Stimulated activated CD8-positive, alpha-beta memory T cell treated with anti-CD3 and anti-CD28 coated beads, Interleukin-4, amount 100 ng/mL, for 4 hours (primary cell): ENCODE results near the gene RAI2.

Experiments
- DNase-seq, 2 donors: peaks; one replicate each; pipeline ENCODE4 v3.0.0-alpha.2; 2020; ENCODE audit warnings: low read depth in 2 of 2, low spot score in 1 of 2

Gene RAI2

GRCh38 chrX:17829566-17829965, 31.5 kb downstream of the RAI2 start:
- no peak for DNase-seq

DNA sequence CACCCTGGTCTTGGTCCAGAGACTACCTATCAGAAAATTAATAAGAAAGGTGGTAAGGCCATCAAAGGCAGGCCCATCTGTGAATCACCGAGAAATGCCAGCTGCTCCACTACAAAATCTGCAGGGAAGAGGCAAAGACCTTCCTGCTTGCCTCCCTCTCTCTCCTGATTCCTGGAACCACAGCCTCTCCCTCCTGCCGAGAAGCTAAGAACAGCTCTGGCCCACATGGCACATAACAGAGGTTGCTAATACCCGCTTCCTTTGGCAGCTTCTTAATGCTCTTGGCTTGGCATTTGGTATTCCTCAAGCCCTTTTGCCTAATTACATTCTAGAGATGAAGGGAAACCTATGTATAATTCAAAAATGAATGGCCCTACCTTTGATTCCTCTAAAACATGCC, 32.9 kb downstream of the RAI2 start:
- no peak for DNase-seq

DNA sequence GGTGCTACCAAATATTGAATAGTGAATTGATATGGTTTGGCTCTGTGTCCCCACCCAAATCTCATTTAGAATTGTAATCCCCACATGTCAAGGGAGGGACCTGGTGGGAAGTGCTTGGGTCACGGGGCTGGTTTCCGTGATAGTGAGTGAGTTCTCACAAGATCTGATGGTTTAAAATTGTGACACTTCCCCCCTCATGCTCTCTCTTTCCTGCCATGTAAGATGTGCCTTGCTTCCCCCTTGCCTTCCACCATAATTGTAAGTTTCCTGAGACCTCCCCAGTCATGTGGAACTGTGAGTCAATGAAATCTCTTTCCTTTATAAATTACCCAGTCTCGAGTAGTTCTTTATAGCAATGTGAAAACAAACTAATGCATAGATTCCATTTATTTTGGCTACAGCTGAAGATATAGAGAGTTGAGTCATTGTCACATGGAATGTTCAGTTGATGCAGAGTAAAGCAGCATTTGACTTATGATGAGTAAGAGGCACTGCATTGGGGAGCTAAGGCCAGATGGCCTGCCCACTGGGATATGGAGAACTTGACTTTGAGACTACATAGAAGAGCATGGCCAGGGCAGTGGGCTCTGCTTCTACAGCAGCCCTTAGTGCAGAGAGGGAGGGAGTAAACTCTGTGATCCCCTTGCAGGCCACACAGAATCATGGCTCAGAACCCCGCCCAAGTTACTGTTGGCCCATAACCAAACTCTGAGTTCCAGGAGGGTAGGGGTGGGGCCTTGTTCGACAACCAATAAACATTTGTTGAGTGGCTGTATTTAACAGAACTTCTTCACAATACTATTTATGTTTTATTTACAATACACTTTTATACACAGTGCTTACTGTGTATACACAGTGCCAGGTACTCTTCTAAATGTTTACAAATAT, 34.2 kb downstream of the RAI2 start:
- DNase-seq, result no peak

GRCh38 chrX:17824980-17825379, 36.1 kb downstream of the RAI2 start:
- DNase-seq, result no peak

DNA sequence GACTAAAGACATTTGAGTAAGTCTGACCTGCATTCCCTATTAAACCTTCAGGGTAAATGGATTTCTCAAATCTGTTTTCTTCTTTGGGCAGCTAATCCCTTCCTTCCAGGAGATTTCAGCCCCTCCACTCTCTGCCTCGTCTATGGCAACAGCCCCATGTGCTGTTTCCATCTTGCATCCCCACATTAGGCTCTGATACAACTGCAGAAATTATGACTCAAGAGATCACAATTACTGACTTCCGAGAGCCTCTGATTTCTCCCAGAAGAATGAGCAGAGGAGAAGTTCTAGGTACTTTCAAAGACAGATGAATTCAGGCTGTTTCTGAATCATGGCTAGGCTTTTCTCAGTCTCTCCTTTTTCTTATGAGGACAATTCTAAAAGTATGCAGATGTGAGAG, 38.7 kb downstream of the RAI2 start:
- DNase-seq, result no peak

DNA sequence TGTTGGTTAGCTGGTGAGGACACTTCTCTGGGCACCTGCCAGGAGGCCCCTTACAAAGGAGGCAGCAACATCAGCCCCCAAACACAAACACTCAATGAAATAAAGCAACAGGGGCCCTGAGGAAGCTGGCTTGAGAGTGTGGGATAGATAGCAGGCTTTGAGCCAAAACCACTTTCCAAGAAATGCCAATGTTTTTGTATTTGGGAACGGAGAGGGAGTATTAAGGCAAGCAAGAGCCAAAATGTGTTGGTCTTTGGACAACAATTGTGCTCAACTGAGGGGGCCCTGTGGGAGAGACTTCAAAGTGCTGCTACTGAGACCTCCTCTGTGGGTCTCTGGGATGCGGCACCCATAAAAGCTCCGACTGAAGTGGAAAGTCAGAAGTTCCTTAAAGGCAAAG, 41.0 kb downstream of the RAI2 start:
- DNase-seq, result no peak

DNA sequence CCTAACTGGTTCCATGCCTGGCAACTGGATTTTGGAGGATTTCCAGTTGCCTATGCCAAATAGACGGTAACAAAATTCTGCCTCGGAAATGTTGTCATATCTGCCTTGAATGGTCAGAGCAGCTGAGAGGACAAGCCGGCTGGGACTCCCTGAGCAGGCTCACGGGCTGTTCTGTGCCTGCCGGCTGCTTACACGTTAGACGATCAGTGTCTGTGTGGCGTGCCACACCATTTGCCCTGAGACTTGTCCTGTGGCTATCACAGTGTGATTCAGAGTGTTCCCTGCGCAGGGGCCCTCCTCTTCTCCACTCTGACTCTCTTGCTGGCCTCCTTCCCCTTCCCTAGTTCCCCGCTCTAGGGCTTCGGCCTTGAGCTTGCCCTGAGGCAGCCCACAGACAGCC, 42.4 kb downstream of the RAI2 start:
- no peak for DNase-seq

DNA sequence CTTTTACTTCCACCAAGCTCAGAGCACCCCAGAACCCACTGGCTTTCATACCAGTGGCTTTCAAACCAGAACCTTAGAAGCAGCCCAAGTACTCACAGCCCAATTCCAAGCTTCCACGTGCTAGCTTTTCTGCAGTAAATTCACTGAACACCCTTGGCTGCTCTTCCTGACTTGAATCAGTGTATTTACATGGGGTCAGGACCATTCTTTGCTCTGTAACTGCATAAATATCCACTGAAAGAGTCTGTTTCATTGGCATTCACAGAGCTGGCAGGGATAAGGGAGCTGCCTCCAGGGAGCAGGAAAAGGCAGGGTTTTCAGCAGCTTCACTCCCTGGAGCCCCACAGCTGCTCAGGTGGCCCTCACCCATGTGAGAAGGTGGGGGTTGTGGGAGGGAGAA, 43.8 kb downstream of the RAI2 start:
- DNase-seq, result no peak

DNA sequence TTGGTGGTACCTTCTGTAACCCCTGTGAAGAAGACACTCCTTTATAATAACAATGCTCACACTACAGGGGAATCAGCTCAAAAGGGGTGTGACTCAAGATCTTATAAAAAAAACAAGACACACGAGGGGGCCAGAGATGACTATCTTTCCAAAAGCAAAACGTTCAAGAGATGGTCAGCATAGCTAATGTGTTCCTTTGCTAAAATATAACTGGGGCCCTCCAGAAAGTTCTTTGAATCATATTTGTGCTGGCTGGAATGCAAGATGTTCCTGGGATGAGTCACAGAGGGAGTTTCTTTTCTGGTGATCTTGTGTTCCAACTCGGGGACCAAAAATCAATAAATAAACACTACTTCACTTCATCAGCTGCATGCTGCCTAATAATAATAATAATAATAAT, 46.5 kb downstream of the RAI2 start:
- DNase-seq, result no peak

DNA sequence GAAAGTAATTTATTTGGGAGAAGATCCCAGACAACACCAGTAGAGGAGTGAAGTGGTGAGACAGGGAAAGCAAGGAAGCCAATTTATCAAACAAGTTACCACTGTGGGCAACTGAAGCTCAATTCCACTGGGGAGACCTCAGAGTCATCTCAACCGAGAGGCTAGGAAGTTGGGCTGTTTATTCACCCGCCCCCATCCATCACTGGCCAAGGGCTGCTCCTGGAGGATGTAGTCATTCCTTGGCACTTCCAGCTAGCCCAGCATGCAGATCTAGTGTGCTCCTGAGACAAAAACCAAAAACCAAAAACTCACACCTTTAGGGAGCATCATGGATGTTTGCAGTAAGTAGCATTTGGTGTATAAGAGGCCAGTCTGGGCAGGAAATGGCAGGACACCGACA, 47.0 kb downstream of the RAI2 start:
- no peak for DNase-seq

DNA sequence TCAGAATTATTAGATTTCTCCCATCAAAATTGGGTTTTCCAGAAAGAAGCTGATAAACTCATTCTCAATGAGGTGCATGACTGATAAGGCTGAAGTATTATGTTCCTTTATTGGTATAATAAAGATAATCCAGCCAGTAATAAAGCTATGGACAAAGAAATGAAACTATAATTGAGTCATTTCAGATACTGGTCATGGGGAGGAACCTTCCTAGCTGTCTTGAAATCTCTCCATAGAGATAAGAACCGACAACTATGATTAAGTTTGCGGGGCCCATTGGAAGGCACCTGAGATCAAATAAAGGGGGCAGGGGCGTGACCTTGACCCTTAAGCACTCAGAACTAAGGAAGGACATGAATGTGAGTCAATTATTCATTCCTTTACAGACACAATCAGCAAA, 47.8 kb downstream of the RAI2 start:
- DNase-seq, result no peak

DNA sequence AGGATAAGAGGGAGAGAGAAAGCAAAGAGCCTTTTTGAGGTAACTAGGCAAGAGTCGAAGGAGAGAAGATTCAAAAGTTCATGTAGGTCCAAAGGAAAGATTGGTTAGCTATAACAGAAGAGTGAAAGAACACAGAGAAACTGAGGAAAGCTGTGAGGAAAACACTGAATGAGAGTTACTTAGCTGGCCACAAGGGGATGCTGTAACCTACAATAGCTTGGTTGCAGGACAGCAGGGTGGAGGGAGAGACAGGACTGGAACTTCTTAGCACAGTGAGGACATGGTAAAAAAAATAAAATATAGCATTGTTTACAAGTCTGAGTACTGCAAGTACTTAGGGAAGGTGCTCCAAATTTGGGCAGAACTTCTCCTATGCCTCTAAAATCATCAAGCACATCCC, 48.3 kb downstream of the RAI2 start:
- no peak for DNase-seq

GRCh38 chrX:17809984-17810383, 51.1 kb downstream of the RAI2 start:
- no peak for DNase-seq

GRCh38 chrX:17809273-17809672, 51.8 kb downstream of the RAI2 start:
- DNase-seq, result no peak

DNA sequence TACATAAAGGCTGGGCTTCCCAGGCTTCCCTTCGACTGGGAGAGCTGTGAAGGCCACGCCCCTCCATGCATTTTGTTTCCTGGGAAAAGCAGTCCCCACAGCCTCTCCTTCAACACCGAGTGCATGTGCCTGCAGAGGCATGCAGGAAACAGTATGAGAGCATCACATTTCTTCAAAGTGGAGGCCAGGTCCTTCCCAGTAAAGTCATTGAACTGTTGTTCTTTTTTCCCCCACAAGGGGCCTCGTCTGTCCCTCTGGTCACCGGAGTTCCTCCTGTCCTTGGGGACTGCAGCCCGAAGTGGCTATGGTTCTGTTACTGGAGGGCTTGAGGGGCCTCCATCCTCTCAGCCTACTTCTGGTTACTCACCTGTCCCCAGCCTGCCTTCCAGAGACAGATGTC, 56.0 kb downstream of the RAI2 start:
- no peak for DNase-seq

- no peak for DNase-seq
Observed at GRCh38 chrX:17803449-17803848, 57.6 kb downstream of the RAI2 start.

DNA sequence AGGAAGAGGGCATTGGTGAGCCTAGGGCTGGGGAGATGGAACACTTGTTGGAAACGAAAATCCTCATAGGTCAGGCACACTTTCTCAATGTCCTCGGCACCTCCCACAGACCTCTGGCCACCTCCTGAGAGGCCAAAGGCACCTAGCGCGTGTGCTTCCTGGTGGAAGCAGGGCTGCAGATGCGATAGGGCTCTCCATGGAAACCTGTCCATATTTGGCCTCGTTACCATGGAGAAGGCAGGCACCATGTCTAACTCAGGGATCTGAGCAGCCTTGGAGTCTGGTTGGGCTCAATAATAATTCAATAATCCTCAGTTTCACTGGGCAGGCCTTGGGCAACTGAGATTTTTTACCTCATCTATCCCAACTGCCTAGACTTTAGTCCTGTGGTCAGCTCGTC, 58.3 kb downstream of the RAI2 start:
- DNase-seq, result no peak

DNA sequence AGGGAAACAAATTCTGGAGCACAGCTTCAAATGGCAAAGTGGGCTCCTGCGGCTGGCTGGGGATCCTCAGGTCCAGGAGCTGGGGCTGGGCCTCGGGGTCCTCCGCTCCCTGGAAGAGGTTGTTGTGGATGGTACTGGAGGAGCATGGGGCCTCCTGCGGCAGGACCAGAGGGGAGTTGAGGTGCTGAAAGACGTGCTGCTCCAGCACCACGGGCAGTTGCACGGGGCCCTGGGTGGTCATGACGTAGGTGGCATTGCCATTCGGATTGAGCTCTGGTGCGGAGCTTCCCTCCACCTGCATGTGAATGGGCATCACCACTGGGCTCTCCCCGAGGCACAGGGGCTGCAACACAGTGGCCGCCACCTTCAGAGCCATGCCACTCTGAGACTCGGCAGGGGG, 59.7 kb downstream of the RAI2 start:
- no peak for DNase-seq

DNA sequence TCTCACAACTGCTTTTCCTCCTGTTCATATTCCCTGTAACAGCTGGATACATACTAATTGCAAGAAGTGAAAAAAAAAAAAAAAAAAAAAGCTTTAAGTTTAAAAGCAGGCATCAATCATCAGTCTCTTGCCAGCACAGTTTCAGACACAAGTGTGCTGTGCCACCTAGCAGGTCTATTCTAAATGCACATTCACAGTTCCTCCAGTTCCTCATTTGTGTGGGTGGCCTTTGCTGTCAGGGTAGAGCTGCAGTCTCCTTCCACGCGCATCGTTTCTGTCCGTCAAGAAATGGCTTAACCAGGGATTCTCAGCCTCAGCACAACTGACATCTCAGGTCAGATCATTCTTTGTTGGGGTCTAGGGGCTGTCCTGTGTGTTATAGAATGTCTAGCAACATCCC, 62.2 kb downstream of the RAI2 start:
- DNase-seq, result no peak

DNA sequence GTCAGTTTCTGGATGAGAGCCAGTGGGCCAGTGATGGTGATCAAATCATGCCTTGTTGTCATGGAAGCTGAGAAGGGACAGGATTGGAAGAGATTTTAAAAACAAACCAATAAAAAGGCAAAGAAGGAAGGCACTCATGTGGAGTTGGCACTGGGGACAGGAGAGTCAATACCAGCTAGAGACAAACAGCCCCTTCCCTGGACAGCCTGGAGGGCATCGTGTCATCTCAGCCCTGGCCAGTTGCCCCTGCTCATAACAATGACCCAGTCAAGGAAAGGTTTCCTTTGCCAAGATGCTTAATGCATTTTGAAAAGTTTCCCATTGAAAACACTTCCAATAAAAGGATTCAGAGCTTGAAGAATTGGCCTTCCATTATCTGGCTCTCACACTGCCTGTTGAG, 68.3 kb downstream of the RAI2 start:
- no peak for DNase-seq

DNA sequence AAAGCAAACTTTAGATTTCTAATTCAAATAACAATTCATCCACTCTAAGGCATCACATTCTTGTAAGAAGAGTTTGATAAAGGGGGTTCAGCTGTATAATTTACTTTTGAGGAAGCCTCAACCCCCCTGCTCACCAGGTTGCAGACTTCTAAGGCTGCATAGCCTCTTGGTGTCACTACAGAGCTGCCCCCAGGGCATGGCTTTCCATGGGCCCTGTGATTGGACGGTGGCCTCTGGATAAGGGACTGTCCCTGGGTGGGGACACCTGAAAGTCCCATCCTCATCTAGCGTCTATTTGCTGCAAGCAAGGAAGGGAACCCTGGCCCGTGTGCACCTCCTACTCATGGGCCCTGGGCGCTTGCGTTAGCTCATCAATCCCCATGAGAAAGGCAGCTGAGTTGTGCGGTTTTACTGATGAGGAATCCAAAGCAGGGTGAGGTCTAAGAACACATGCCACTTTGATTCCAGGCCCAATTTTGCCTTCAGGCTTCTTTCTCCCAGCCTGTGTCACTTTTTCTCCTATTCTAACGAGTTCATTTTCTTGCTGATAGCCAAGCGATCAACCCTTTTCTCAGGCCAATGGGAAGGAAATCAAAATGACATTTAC, 72.0 kb downstream of the RAI2 start:
- no peak for DNase-seq

GRCh38 chrX:17788439-17788838, 72.7 kb downstream of the RAI2 start:
- DNase-seq, result peak; percentile 4 to 6

- DNase-seq, result no peak
Observed at GRCh38 chrX:17787557-17787956, 73.5 kb downstream of the RAI2 start.
